AG04450 (cell line): ENCODE results near the gene RBM17. TPM values are rescaled to one million over a fixed set of nuclear protein-coding genes. Genes with fewer than 3 reads are reported as not detected.

Experiments
- CTCF ChIA-PET: fragments of 300-600, 350-600 bp; formaldehyde crosslinking; extraction: SDS; loops from one replicate; lab custom pipeline; 2022; ENCODE audit warnings: antibody characterized with exemption, inconsistent platforms; lab: Charles Lee
- POLR2A ChIA-PET: fragments of 350-600 bp; formaldehyde crosslinking; extraction: SDS; loops from one replicate; lab custom pipeline; 2021; ENCODE audit warnings: antibody characterized with exemption, inconsistent platforms; lab: Yijun Ruan, JAX
- DNase-seq: peaks from one replicate; pipeline ENCODE4 v3.0.0-alpha.2; 2011; ENCODE audit warnings: low read depth, low spot score
- H3K27ac ChIP-seq: one replicate; pipeline ENCODE4 v1.5.1; 2012; ENCODE audit warnings: low read depth, low read length, control low read depth
- H3K27me3 ChIP-seq: one replicate; pipeline ENCODE4 v1.6.0; 2012; ENCODE audit warnings: low read length; ENCODE audit not compliant: control insufficient read depth, insufficient read depth
- H3K4me3 ChIP-seq: 2 replicates; pipeline ENCODE4 v1.5.1; 2011; ENCODE audit warnings: mild to moderate bottlenecking, low read depth, low read length, control low read depth
- H3K9me3 ChIP-seq: 2 replicates; pipeline ENCODE4 v1.5.1; 2012; ENCODE audit warnings: low read length; ENCODE audit not compliant: control insufficient read depth, insufficient read depth
- polyA plus RNA-seq: library from polyadenylated mRNA; depleted of rRNA; stranded (reverse); fragments of >200 nt; gene quantifications from 2 replicates; pipeline ENCODE4 v1.2.3, GENCODE V29; 2011
- TF ChIP-seq, protein P1 (sequence below): IDR thresholded peaks from 2 replicates; pipeline ENCODE4 v1.5.1; 2011; ENCODE audit warnings: low read depth, low read length, control low read depth, inconsistent platforms

The RBM17 gene
- polyA plus RNA-seq, 1 experiment, result 38.9 TPM

- no peak for DNase-seq
- peaks cover 25% of the 10 kb centered on the region for H3K27me3 ChIP-seq
- H3K27ac ChIP-seq, result no peak overlapping the region
- TF ChIP-seq, protein P1, sequence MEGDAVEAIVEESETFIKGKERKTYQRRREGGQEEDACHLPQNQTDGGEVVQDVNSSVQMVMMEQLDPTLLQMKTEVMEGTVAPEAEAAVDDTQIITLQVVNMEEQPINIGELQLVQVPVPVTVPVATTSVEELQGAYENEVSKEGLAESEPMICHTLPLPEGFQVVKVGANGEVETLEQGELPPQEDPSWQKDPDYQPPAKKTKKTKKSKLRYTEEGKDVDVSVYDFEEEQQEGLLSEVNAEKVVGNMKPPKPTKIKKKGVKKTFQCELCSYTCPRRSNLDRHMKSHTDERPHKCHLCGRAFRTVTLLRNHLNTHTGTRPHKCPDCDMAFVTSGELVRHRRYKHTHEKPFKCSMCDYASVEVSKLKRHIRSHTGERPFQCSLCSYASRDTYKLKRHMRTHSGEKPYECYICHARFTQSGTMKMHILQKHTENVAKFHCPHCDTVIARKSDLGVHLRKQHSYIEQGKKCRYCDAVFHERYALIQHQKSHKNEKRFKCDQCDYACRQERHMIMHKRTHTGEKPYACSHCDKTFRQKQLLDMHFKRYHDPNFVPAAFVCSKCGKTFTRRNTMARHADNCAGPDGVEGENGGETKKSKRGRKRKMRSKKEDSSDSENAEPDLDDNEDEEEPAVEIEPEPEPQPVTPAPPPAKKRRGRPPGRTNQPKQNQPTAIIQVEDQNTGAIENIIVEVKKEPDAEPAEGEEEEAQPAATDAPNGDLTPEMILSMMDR, result no peak
- no peaks in the 10 kb centered on the region; the same call in 1 of the 2 replicates for H3K9me3 ChIP-seq
- no peak overlapping the region for H3K4me3 ChIP-seq
- ChIA-PET POLR2A (interaction anchor here (0.6 kb wide), 1 partner anchor 13 kb away, joined by 10 read pairs; no protein-coding TSS in a partner anchor), CTCF (no interaction called here)
These were observed 9.8 kb upstream of the RBM17 start for GRCh38 chr10:6079044-6079443.

DNA sequence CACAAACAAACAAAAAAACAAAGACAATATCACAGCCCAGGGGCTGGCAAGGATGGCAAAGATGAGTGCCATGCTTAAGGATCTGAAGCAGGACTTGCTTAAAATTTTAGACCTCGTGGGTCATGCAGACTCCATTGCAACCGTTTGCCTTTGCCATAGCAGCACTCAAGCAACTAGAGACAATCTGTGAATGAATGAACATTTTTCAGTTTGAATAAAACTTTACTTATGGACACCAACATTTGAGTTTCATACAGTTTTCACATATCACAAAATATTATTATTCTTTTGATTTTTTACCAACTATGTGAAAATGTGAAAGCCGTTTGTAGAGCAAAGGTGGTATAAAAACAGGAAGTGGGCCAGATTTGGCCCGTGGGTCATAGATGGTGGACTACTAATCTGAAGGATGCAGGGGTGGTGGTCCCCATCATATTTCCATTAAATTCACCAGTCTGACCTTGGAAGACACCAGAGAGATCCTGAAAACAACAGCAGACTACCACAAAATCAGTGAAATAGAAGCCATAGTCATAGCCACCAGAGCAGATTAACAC is 8.3 kb upstream of the RBM17 start:
- Histone ChIP-seq H3K9me3 (no peaks in the 10 kb centered on the region; the same call in 1 of the 2 replicates), H3K27ac (no peak overlapping the region), H3K27me3 (peaks cover 23% of the 10 kb centered on the region), H3K4me3 (no peak overlapping the region)
- TF ChIP-seq, protein P1, result no peak
- ChIA-PET CTCF (interaction anchor here (2.2 kb wide), 1 partner anchor 9 kb away, joined by 7 read pairs; the partner anchor contains the start of gene RBM17), POLR2A (no interaction called here)
- DNase-seq, result no peak

DNA sequence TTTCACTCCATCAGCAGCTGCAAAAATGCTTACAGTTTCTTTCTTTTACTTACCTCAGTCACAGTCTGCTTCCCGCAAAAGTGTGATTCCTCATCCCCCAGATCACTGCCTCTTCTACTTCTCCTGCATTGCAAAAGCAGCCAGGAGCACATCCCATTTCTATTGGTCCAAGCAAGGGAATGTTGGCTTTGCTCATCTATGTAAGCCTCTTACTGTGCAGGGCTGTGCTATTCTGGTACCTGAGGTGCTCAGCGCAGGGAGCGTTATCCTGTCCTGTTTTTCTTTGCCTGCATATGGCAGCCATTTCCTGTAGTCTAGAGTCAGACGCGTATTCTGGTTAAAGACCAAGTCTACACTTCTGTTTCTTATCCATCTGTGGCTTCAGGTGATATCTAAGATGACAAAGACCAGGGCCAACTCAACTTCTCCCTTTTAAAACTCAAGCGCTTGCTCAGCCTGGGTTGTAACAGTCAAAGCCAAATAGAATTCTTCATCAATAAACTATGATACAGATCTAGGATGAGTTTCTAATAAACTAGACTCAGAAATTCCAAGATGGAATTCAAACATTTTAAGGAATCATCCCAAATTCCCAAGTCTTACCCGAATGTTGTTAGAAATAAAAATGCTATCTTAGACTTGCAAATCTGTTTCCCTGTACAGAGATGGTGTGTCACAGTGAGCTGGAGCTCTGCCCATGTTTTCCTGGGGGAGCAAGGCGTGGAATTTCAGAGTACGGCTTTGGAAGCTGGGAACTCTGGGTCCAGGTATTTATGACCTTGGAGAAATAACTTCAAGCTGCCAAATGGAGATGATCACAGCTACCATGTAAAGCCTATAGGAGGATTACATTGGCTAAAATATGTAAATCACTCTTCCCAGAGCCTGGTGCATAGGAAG is 6.1 kb upstream of the RBM17 start:
- DNase-seq, result no peak
- TF ChIP-seq, protein P1, result no peak
- peaks cover 16% of the 10 kb centered on the region for H3K27me3 ChIP-seq
- no peaks in the 10 kb centered on the region; the same call in 1 of the 2 replicates for H3K9me3 ChIP-seq
- POLR2A ChIA-PET, result no interaction called here
- CTCF ChIA-PET, result interaction anchor here (0.5 to 1.3 kb wide), 4 partner anchors 101 to 319 kb away, joined by 3 to 4 read pairs (median 4); partner anchors contain the start of gene PFKFB3
- no peak overlapping the region for H3K4me3 ChIP-seq
- H3K27ac ChIP-seq, result no peak overlapping the region

DNA sequence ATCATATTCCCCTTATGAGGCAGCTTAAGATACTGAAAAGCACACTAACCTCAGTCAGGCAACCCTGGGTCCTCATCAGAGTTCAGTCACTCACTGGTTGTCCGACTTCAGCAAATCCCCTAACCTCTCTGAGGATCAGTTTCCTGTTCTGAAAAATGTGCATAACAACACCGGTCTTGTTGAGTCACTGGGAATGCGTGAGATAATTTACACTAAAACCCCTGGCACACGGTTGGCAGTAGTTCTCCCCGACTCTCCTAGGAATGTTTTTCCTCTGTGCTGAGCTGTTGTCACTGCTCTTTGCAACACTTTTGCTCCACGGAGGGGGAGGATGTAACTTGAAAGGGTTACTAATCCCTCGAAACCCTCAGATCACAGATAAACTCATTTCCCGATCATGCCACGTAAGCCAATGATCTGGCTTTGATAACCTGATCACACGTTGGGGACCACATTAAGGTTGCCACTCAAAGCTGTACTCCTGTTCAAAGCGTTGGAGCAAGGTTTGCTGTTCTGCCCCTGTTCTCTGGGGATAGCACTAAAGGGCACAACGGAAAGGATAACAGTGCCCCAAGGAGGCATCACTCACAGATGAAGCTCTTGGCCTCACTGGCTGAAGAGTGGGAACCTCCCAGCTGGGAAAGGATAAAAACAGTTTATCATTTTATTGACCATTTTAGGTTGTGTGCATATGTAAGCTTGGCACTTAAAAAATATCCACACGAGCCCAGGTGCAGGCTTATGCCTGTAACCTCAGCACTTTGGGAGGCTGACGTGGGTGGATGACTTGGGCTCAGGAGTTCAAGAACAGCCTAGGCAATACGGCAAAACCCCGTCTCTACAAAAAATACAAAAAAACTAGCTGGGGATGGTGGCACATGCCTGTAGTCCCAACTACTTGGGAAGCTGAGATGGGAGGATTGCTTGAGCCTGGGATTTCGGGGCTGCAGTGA is 5.0 kb upstream of the RBM17 start:
- ChIA-PET CTCF (interaction anchor here (1.0 to 1.3 kb wide), 3 partner anchors 119 to 323 kb away, joined by 4 to 5 read pairs (median 4); partner anchors contain the start of gene PFKFB3), POLR2A (interaction anchor here (1.2 kb wide), 1 partner anchor 118 kb away, joined by 3 read pairs; no protein-coding TSS in a partner anchor)
- no peak overlapping the region for H3K27ac ChIP-seq
- no peak overlapping the region for H3K4me3 ChIP-seq
- TF ChIP-seq, protein P1, result no peak
- DNase-seq, result no peak
- no peaks in the 10 kb centered on the region; the same call in 1 of the 2 replicates for H3K9me3 ChIP-seq
- H3K27me3 ChIP-seq, result peaks cover 15% of the 10 kb centered on the region
